Measurements from ENCODE around the gene CLASP1.

The CLASP1 gene

DNA sequence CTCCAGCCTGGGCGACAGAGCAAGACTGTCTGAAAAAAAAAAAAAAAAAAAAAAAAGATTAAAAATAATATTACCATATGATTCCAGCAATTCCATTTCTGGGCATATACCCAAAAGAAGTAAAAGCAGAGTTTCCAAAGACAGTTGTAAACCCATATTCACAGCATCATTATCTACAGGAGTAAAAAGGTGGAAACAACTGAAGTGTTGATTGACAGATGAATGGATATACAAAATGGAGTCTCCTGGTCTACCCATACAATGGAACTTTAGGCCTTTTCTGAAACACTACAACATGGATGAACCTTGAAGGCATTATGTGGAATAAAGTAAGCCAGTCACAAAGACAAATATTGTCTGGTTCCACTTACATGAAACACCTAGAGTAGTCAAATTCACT lies 112.9 kb downstream of the CLASP1 start:
- ATAC-seq = no peak

DNA sequence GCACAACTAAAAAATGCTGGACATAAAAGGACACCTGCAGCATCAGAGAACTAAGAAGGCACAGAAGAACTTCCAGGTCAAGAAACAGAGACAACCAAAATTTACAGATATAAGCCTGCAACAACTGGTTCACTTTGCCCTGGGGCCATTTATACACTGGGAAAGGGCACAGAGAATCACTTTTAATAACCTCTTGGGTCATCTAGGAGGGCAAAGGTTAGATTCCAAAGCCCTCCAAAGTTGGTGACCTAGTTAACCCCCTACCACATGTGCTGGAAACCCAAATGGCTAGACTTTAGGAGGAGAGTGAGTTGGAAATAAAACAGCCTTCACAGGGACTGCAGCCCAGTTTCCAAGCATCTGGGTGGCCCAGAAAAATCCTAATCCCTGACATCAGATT lies 115.3 kb downstream of the CLASP1 start:
- ATAC-seq = no peak

DNA sequence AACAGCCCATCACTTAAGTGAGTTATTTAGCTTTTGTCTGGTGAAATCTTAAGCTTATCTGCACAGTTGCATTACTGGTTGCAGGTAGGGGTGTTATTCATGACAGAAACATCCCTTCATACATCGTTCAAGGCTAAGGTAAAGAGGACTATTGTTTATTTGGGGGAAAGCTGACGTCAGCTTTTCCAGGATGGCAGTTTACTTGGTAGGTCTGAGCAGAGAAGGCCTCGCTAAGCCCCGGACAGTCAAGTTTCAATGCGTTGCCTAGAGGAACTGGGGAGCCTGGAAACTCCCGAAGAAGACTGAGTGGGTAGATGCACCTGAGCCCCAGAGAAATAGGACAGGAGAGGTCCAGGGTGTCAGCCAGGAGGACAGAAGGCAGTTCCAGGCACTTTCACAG lies 116.4 kb downstream of the CLASP1 start:
- ATAC-seq = no peak

DNA sequence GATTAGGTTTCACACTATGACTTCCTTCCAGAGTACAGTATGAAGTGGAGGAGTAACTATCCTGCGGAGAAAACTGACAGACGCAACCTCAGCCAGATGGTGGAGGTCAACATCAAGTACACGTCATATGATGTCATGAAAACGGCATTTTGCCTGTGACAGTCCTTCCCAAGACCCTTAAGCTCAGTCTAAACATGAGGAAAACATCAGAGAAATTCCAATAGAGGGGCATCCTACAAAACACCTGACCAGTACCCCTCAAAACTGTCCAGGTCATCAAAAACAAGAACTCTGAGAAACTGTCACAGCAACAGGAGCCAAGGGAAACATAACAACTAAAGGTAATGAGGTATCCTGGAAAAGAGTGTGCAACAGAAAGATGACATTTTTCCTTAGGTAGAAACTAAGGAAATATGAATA lies 116.9 kb downstream of the CLASP1 start:
- ATAC-seq = no peak

DNA sequence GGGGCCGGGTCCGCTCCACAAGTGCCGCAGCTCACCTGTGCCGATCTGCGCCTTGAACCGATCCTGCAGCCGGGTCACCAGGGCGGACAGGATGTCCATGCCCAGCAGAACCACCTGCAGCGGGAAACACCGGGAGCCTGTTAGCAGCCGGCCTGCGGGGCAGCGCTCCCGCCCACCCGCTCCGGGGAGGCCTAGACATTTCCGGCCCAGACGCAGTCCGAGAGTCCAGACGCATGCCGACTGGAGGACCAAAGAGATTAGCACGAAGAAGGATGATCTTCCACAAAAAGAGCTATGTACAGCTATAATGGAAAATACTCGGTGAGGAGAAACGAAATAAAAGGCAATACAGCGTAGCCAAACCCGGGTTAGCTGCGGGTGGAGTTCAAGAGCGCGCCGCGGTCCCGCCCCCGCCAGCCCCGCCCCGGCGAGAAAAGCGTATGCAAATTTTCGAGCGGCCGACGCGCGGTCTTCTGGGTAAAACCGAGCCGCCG lies 119.0 kb downstream of the CLASP1 start:
- ATAC-seq = peak; percentile 39 to 49

DNA sequence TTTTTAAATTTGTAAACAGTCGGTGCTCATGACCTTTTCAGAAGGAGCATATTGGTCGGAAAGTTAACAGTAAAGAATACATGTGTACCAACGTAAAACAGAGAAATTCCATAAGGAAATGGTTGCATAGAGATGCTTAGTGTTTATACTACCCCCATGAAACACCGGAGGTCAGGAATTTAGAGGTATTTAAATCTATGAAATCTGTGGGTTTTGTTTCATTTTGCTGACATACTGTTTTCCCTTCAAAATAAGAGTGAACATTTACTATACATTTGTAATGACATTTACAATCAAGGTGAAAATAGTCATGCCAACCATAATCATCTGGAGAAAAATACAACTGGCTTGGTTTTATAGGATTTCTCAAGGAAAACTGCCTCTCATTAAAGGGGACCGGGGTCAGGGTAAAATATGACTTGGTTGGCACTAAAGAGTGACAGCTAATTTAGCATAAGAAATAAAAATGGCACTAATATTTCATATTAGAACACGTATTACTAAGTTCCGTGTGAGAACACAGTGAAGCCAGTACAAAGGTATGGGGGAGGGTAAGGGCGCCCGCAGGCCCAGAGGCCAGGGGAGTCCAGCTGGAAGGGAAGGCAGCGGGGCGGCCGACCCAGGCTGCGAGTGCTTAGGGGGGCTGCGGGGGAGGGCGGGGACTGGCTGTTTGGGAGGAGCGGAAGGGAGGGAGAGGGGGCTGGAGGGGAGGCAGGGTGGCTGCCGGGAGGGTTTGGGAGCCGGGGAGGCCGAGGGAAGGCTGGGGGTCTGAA lies 119.6 kb downstream of the CLASP1 start:
- no peak for ATAC-seq

DNA sequence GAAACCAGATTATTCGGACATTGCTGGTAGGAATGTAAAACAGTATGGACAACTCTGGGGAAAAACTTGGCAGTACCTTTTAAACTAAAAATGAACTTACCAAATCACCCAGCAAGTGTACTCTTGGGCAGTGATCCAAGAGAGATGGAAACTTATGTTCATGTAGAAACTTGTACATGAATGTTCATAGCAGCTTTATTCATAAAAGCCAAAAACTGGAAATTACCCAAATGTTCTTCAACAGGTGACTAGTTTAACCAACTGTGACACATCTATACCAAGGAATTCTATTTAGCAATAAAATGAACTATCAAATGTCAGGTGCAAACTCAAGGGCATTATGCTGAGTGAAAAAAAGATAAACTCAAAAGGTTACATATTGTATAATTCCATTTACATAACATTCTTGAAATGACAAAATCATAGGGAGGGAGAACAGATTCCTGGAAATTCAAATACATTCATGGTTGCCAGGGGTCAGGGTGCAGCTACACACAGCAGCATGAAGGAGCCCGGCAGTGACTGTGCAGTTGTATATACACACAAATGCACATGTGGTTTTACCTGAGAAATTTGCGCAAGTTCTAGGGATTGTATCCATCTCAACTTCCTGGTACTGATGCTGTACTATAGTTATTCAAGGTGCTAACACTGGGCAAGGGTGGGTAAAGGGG lies 122.1 kb downstream of the CLASP1 start:
- peak; percentile 48 to 54 for ATAC-seq

DNA sequence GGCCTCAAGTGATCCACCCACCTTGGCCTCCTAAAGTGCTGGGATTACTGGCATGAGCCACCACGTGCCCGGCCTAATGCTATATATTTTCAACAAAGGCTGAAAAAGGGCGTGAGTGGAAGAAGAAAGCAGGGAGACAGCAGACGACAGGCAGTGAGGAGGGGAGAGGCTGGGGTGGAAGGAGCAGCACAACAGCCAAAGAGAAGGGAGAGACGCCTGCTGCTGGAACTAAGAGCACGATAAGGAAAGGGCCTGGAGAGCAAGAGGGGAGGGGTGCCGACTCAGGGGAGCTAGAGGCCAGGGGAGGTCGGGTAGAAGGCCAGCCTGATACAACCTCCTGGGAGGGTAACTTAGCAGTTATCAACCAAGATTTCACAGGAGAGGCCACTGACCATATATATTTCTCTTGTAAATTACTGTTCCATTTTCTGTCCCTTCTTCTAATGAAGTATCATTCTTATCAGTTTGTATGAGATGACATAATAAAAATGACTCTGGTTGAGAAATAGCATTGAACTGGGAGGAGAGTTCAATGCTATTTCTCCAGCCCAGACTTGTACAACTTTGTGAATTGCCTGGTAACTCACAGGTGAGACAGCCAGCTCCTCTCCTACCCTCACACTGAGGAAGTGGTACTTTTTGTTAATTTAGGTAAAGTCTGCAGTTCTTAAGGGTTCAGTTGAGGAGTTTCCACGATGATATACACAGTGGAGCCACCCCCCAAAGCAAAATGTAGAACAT lies 124.4 kb downstream of the CLASP1 start:
- no peak for ATAC-seq

DNA sequence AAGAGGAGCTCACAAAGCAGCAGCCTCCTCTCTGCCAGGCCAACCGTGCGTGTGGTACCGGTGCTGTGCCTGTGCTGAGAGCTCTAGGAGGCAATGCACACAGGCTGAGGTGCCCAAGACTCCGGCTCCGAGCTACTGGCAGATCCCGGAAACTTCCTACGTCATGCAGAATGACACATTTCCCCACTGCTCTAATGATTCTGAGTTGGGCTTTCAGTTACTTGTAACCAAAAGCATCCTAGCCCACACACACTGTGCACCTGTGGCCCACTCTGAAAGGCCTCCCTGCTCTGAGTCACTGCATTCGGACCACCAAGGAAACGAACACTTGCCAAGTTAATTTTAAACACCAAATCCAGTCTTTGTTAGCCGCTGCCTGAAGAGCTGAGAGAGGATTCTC lies 127.9 kb downstream of the CLASP1 start:
- ATAC-seq = no peak

DNA sequence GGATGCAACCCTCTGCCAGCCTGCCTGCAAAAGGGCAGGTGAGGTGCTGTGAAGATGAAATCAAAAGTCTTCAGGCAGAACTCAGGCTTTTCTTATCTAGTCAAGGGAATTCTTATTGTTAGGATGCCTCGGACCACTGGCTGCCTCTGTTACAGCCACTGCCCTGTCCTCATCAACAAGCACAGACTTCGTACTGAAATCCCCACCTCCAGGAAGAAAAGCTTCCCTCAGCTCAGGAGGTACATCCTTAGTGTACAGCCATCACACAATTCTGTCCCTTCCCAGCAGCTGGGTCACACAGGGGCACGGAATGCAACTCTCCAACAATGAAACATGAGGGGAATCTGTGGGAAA lies 128.6 kb downstream of the CLASP1 start:
- no peak for ATAC-seq

DNA sequence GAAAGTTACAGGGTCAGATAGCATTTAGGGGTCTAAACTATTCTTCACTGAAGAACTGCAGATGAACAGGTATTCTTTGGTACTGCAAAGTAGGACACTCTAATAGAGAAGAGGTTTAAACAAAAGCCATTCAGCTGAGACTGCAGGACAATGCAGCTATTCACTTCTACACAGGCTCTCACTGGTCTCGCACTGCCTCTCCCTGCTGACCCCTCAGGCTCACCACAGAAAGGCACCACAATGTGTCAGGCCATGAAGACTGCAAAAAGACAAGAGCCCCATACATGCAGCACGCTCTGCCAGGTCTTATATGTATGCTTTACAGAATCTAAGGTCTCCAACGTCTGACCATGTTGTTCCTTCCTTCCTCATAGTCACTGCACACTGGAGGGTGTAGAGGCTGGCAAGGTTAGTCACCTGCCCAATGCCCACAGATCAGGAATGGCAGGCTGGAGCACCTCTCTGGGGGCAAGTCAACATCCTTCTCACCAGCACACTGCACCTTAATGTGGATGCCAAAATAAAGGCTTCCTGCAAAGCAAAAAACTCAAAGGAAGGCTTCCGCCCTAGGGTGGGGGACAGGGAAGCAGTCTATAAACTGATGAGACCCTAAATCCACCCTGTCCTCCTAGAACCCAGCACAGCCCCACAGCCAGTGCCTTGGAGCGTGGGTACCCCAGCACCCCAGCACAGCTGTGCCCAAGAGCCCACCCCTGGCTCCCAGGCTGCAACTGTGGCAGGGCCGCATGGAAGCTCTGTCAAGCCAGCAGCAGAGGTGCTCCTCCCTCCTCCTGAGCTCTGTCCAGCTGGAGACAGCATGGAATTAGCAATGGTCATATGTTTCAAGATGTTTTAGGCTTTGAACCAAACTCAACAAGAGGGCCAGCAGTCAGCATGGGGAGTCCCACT lies 129.3 kb downstream of the CLASP1 start:
- ATAC-seq = no peak

DNA sequence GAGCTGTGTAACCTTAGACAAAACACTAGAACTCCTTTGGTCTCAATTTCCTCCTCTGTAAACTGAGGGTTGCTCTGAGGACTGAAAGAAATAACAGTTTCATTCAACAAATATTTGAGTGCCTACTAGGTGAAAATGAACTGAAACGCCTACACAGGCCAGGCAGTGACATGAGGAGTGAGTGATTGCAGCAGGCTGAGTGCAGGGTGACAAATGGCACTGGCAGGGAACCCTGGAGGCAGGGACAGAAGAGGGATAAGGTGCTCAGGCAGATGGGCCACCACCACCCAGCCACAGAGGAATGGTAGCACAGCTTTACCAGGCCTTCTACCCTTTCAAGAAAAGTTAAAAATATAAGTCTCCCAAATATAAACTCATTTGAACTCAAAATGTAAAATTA lies 130.1 kb downstream of the CLASP1 start:
- ATAC-seq = no peak

DNA sequence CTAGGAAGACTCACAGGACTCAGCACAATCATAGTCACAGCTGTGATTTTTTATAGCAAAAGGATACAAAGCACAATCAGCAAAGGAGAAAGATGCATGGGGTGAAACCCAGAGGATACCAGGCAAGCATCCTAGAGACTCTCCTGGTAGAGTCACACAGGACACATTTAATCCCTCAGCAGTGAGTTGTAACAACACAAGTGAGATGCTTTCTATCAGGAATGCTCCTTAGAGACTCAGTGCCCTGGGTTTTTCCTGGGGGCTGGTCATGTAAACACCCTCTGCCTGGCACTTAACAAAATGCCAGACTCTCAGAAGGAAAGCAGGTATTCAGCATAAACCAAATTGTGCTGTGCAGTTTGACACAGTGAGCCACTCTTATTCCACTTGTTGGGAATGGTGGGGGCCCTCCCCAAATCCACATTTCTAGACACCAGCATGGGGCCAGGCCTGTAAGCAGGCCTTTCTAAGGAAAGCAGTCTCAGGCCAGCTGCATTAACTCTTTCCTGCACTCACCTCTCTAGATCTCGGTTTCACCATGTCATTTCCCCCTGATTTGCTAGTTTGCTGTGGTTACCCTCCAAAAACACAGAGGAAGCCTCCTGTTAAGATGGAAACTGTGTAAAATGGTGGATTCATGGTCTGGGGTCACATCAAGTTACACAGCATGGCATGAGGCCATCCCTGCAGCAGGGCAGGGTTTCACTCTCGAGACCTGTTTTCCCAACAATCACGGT lies 135.5 kb downstream of the CLASP1 start:
- no peak for ATAC-seq

DNA sequence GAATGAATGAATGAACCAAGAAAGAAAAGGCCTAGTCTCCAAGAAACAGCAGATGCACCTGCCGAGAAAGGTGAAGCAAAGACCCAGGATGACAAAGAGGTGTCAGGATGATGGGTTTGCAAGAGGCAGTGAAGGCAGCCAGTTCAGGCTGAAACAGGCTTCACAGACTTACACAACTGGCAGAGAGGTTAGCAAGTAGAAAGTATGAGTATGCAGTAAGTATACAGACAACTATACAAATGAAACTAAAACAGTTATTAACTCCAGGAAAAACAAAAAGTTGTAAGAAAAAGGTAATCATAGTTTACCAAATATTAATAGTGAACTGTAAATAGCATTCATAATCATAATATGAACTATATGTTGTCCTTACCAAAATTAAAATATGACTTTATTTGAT lies 138.4 kb downstream of the CLASP1 start:
- ATAC-seq = no peak

DNA sequence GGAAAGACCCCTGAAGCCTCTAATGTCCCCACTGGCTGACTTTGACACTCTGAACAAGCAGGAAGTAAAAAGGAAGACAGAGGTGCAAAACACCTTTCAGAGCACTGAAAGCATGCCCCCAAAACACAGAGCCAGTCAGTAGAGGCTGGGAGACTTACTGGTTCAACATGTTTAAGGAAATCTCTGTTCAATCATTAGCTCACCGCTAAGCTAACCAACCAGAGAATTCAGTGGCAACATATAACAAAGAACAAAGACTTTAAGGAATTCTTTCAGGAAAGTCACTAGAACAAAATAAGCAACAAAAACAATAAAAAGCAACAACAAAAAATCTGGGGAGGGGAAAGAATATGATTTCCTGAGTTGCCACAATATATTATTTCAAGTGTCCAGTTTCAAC lies 142.6 kb downstream of the CLASP1 start:
- no peak for ATAC-seq

DNA sequence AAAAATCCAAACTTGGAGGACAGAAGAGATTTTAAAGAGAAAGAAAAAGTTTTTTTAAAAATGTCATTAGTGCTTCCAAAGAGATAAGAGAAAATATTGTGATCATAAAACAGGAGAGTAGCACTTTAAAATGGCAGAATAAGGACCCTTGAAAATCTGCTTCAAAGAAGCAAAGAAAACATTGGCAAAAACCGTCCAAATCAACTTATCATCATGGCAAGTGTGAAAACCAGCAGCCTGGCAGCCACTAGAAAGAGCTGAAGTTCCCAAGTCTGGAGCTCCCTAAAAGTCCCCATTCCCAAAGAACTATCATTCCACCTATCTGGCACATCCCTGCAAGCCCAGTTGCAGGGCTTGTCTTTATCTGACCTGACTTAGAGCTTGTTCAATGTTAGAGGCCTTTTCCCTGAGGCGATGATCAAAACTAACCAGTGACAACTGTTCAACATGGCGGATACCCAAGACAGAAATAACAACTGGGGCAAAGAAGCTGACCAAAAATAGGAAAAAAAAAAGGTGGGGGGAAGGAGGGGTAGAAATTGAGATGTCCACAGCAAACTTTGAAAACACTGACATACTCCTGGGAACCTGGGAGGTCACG lies 143.2 kb downstream of the CLASP1 start:
- ATAC-seq = no peak

DNA sequence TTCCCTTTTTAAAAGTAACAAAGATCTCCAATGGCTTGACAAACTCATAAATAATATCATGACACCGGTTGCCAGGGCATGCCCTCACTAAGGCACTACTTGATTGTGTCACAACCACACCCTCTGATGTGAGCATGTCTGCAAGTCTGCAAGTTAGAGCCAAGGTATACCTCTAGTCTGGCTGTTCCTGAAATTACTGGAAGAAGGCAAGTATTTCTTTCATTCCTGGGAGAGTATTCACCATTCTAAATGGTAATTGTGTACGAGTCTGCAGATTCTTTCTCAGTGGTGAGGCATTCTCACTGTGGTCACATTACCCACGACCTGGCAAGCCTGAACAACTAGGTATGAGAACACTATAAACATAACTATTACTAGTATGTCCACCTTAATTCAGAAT lies 144.3 kb downstream of the CLASP1 start:
- ATAC-seq = no peak

DNA sequence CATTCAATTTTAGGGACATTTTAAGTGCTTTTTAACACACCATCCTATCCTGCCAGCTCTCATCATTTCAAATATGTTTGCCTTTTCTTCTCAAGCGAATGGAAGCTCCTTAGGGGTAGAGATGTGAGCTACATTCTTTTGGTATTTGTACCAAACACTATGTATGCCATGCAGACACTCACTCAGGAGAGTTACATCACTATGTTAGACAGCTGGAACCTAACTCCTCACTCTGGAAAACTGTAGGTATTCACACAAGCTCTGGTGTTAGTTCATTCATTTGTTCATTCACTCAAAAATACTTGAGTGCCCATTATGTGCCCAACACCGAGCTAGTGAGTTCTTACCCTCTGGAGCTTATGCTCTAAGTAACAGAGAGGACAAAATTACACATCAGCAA lies 144.9 kb downstream of the CLASP1 start:
- ATAC-seq = no peak

DNA sequence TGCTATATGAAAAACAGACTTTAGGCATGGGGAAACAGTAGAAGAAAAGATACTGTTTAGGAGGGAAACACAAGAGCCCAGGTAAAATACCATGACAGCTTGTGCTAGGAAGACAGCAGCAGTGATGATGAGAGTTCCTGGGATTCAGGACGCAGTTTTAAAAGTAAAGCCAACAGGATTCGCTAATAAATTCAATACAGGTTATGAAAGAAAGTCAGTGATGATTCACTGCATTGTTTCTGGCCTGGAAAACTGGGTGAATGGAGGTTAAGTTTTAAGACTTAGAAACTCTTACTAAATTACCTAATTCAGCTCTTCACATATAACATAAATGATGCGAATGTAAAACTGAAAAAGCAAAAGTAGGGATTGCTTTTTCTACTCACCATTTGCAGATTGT lies 146.5 kb downstream of the CLASP1 start:
- no peak for ATAC-seq

DNA sequence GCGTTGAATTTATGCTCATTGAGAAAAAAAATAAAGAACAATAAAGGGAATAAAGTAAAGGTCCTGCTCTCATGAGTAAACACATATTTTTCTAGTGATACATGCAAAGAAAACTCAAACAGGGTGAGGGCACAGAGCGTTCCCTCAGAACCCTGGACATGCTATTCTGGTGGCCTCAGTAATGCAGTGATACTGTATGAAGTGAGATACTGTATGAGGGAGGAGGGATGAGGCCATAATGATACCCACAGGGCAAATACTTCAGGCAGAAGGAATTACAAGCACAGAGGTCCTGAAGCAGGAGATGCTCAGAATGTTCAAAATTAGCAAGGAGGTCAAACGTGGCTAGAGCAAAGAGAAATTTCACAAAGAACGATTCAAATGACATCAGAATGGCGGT lies 147.0 kb downstream of the CLASP1 start:
- ATAC-seq = no peak

DNA sequence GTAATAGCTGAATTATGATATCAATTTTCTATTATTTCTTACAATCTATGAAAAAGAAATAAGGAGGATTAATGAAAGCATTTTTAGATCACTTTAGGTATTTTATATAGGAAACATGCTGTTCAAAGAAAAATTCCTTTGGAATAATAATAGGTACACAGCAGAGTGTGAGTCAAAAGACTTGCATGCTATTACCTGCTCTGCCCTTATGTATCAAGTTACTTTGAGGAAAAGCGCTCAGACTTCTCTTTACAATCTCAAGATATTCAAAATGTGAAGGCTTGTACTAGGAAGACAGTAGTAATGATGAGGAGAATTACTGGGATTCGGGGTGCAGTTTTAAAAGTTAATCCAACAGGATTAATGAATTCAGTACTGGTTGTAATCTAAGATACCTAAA lies 147.7 kb downstream of the CLASP1 start:
- no peak for ATAC-seq

DNA sequence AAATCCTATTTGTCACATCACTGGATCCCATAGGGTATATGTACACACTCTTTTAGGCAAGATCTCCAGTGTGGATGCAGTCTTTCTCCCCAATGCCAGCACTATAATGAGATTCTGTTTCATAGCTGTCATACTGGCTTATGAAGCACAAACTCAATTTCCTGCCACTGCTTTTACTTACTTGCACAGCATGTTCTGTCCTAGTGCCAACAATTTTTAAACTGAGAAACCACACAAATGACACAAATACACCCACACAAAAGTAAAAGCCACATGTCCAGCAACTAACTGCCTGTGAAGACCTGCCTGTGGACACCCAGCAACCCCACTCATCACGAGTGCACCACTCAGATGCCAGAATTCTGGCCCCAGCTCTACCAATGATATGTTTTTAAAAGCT lies 148.2 kb downstream of the CLASP1 start:
- ATAC-seq = no peak

Data from activated CD4-positive, CD25-positive, alpha-beta regulatory T cell treated with anti-CD3 and anti-CD28 coated beads, Interleukin-2, amount 50 U/mL, for 24 hours (primary cell).